ENCODE measurements around the gene PTX3.

- TF ChIP-seq, protein P1, sequence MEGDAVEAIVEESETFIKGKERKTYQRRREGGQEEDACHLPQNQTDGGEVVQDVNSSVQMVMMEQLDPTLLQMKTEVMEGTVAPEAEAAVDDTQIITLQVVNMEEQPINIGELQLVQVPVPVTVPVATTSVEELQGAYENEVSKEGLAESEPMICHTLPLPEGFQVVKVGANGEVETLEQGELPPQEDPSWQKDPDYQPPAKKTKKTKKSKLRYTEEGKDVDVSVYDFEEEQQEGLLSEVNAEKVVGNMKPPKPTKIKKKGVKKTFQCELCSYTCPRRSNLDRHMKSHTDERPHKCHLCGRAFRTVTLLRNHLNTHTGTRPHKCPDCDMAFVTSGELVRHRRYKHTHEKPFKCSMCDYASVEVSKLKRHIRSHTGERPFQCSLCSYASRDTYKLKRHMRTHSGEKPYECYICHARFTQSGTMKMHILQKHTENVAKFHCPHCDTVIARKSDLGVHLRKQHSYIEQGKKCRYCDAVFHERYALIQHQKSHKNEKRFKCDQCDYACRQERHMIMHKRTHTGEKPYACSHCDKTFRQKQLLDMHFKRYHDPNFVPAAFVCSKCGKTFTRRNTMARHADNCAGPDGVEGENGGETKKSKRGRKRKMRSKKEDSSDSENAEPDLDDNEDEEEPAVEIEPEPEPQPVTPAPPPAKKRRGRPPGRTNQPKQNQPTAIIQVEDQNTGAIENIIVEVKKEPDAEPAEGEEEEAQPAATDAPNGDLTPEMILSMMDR (IDR thresholded peaks at IDR 0.05; ENCODE audit: poor library complexity, severe bottlenecking): no peak
- TF ChIP-seq, protein P2, sequence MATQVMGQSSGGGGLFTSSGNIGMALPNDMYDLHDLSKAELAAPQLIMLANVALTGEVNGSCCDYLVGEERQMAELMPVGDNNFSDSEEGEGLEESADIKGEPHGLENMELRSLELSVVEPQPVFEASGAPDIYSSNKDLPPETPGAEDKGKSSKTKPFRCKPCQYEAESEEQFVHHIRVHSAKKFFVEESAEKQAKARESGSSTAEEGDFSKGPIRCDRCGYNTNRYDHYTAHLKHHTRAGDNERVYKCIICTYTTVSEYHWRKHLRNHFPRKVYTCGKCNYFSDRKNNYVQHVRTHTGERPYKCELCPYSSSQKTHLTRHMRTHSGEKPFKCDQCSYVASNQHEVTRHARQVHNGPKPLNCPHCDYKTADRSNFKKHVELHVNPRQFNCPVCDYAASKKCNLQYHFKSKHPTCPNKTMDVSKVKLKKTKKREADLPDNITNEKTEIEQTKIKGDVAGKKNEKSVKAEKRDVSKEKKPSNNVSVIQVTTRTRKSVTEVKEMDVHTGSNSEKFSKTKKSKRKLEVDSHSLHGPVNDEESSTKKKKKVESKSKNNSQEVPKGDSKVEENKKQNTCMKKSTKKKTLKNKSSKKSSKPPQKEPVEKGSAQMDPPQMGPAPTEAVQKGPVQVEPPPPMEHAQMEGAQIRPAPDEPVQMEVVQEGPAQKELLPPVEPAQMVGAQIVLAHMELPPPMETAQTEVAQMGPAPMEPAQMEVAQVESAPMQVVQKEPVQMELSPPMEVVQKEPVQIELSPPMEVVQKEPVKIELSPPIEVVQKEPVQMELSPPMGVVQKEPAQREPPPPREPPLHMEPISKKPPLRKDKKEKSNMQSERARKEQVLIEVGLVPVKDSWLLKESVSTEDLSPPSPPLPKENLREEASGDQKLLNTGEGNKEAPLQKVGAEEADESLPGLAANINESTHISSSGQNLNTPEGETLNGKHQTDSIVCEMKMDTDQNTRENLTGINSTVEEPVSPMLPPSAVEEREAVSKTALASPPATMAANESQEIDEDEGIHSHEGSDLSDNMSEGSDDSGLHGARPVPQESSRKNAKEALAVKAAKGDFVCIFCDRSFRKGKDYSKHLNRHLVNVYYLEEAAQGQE (IDR thresholded peaks at IDR 0.05; ENCODE audit: borderline replicate concordance): no peak
- TF ChIP-seq TAF1 (IDR thresholded peaks at IDR 0.05; ENCODE audit: low read depth) (no peak), EZH2 (IDR thresholded peaks at IDR 0.05; ENCODE audit: borderline replicate concordance, insufficient read depth, low read length, poor library complexity, severe bottlenecking) (no peak), EP300 (conservative IDR thresholded peaks at IDR 0.05; ENCODE audit: poor library complexity, severe bottlenecking) (no peak), POLR2AphosphoS5 (IDR thresholded peaks at IDR 0.05) (no peak), SMC3 (conservative IDR thresholded peaks at IDR 0.05; ENCODE audit: poor library complexity) (no peak)
Observed at GRCh38 chr3:157479464-157480243, 43.0 kb downstream of the PTX3 start.

Measured in neural cell (in vitro differentiated cells).